BLaER1 treated with 17β-estradiol and CSF1 and Interleukin-3, amounts not matched to agents 10 nM and 100 nM (cell line): ENCODE data around the gene TP53I3.
"Not testable (repeated sequence)": the region's sequence is repeated elsewhere in the genome, so short reads cannot be mapped to it uniquely, and the experiment has no call there.

Experiments
- H3K27ac ChIP-seq, 11 experiments: shearing (Covaris generic); formaldehyde crosslinking; 2 replicates each; pipeline ENCODE4 v1.8.1; 2022
- H3K27me3 ChIP-seq, 11 experiments: shearing (Covaris generic); formaldehyde crosslinking; 2 replicates each; pipeline ENCODE4 v1.8.1; 2022
- H3K36me3 ChIP-seq, 11 experiments: shearing (Covaris generic); formaldehyde crosslinking; 2 replicates each; pipeline ENCODE4 v1.8.1; 2022
- H3K4me1 ChIP-seq, 10 experiments: shearing (Covaris generic); formaldehyde crosslinking; 2 replicates each; pipeline ENCODE4 v1.8.1; 2022
- H3K4me2 ChIP-seq, 11 experiments: shearing (Covaris generic); formaldehyde crosslinking; 2 replicates each; pipeline ENCODE4 v1.8.1; 2022
- H3K4me3 ChIP-seq, 10 experiments: shearing (Covaris generic); formaldehyde crosslinking; 2 replicates each; pipeline ENCODE4 v1.8.1; 2022
- H3K9ac ChIP-seq, 11 experiments: shearing (Covaris generic); formaldehyde crosslinking; 2 replicates each; pipeline ENCODE4 v1.8.1; 2022
- H3K9me3 ChIP-seq, 11 experiments: shearing (Covaris generic); formaldehyde crosslinking; replicated peaks in 1 of 11; 2 replicates each; pipeline ENCODE4 v1.8.1; 2022
- H4K20me1 ChIP-seq, 11 experiments: shearing (Covaris generic); formaldehyde crosslinking; 2 replicates each; pipeline ENCODE4 v1.8.1; 2022
- Cebpa-rat ChIP-seq, 11 experiments: shearing (Covaris generic); IDR thresholded peaks; 2 replicates each; pipeline ENCODE4 v1.8.1; 2022

Gene TP53I3

GRCh38 chr2:24104906-24105305 is 20.3 kb upstream of the TP53I3 start:
- Histone ChIP-seq H3K9me3 (peaks cover 37 to 61% (median 48%) of the 10 kb centered on the region in 11 experiments), H3K4me1 (peaks cover 0 to 9% (median 7%) of the 10 kb centered on the region in 10 experiments; a peak in 12 of 20 replicates), H3K4me2 (peak overlapping the region in 5 of 11 experiments; percentile 3 to 33 (median 23); a peak in 5 of 22 replicates), H3K27ac (no peak overlapping the region), H3K27me3 (no peaks in the 10 kb centered on the region), H4K20me1 (no peaks in the 10 kb centered on the region; a peak in 1 of 22 replicates), H3K9ac (no peak overlapping the region), H3K36me3 (peaks cover 4 to 47% (median 32%) of the 10 kb centered on the region in 11 experiments; a peak in 18 of 22 replicates), H3K4me3 (no peak overlapping the region)
- TF ChIP-seq Cebpa-rat (IDR thresholded peaks at IDR 0.05): no peak

DNA sequence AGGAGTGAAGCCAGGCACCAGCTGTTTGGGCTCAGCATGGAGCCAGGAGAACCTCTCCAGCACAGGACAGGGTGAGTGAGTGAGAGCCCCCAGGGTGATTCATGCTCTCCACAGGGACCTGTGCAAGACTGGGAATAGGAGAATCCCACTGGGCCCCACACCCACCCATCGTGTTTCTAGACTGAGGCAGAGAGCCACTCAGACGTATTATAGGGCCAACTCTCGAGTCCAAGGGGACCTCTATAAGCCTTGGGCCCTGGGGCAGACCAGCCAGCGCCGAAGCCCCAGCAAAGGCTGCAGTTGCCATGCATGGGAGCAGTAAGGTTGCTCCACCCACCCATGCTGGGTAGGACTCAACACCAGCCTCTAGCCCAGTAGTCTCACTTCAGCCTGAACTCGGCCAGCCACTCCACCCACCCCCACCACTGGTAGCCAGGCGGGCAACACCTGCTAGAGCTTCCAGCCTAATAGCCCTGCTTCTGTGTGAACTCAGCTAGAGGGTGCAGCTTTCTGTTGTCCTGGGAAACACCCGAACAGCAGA is 19.5 kb upstream of the TP53I3 start:
- H3K4me3 ChIP-seq: no peak overlapping the region
- no peak for TF ChIP-seq Cebpa-rat (IDR thresholded peaks at IDR 0.05)
- H4K20me1 ChIP-seq: no peaks in the 10 kb centered on the region; a peak in 1 of 22 replicates
- H3K9me3 ChIP-seq: peaks cover 30 to 58% (median 47%) of the 10 kb centered on the region in 11 experiments
- H3K27ac ChIP-seq: no peak overlapping the region
- H3K9ac ChIP-seq: no peak overlapping the region
- H3K4me1 ChIP-seq: peaks cover 0 to 9% (median 7%) of the 10 kb centered on the region in 10 experiments; a peak in 12 of 20 replicates
- H3K27me3 ChIP-seq: no peaks in the 10 kb centered on the region
- H3K36me3 ChIP-seq: peaks cover 4 to 47% (median 32%) of the 10 kb centered on the region in 11 experiments; a peak in 18 of 22 replicates
- H3K4me2 ChIP-seq: peak overlapping the region in 5 of 11 experiments; percentile 3 to 33 (median 23); a peak in 4 of 22 replicates

DNA sequence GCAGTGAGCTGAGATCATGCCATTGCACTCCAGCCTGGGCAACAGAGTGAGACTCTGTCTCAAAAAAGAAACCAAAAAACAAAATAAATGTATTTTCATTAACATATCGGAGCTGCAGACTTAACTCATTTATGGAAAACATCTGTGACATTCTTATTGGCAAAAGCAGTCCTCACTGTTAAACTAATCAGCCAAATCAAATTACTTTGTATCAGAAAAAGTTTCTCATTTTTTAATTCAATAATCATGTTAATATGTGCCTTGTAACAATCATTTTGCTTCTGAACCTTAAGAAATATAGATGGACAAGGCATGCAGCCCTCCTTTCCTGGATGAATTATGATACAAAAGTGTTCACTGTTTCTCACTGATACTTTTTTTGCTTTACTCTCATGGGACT is 18.0 kb upstream of the TP53I3 start:
- H3K4me2 ChIP-seq: no peak overlapping the region
- H3K36me3 ChIP-seq: peaks cover 4 to 47% (median 32%) of the 10 kb centered on the region in 11 experiments; a peak in 18 of 22 replicates
- no peaks in the 10 kb centered on the region; a peak in 1 of 22 replicates for H4K20me1 ChIP-seq
- TF ChIP-seq Cebpa-rat (IDR thresholded peaks at IDR 0.05): no peak
- H3K9me3 ChIP-seq: peaks cover 20 to 48% (median 35%) of the 10 kb centered on the region in 11 experiments
- no peak overlapping the region for H3K9ac ChIP-seq
- peaks cover 0 to 9% (median 7%) of the 10 kb centered on the region in 10 experiments; a peak in 12 of 20 replicates for H3K4me1 ChIP-seq
- H3K27ac ChIP-seq: no peak overlapping the region
- no peaks in the 10 kb centered on the region for H3K27me3 ChIP-seq
- H3K4me3 ChIP-seq: no peak overlapping the region

GRCh38 chr2:24101992-24102391 is 17.4 kb upstream of the TP53I3 start:
- TF ChIP-seq Cebpa-rat (IDR thresholded peaks at IDR 0.05): no peak
- Histone ChIP-seq H3K4me1 (peaks cover 0 to 9% (median 7%) of the 10 kb centered on the region in 10 experiments; a peak in 12 of 20 replicates), H4K20me1 (no peaks in the 10 kb centered on the region; a peak in 1 of 22 replicates), H3K27me3 (no peaks in the 10 kb centered on the region), H3K36me3 (peaks cover 4 to 47% (median 32%) of the 10 kb centered on the region in 11 experiments; a peak in 18 of 22 replicates), H3K9me3 (peaks cover 14 to 42% (median 32%) of the 10 kb centered on the region in 11 experiments), H3K9ac (no peak overlapping the region), H3K4me3 (no peak overlapping the region), H3K27ac (no peak overlapping the region), H3K4me2 (no peak overlapping the region)

DNA sequence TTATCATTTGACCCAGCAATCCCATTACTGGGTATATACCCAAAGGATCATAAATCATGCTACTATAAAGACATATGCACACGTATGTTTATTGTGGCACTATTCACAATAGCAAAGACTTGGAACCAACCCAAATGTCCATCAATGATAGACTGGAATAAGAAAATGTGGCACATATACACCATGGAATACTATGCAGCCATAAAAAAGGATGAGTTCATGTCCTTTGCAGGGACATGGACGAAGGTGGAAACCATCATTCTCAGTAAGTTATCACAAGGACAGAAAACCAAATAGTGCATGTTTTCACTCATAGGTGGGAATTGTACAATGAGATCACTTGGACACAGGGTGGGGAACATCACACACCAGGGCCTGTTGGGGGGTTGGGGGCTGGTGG is 16.1 kb upstream of the TP53I3 start:
- H3K27me3 ChIP-seq, H3K4me2 ChIP-seq, H3K9ac ChIP-seq, H3K4me1 ChIP-seq, H3K27ac ChIP-seq, H4K20me1 ChIP-seq, H3K4me3 ChIP-seq: not testable (repeated sequence)
- Histone ChIP-seq H3K9me3 (peaks cover 2 to 35% (median 23%) of the 10 kb centered on the region in 11 experiments; a peak in 19 of 22 replicates), H3K36me3 (peaks cover 11 to 53% (median 38%) of the 10 kb centered on the region in 11 experiments; a peak in 21 of 22 replicates)

GRCh38 chr2:24095171-24095677 is 10.6 kb upstream of the TP53I3 start:
- not testable (repeated sequence) for H3K9ac ChIP-seq, H4K20me1 ChIP-seq, H3K4me1 ChIP-seq, H3K27ac ChIP-seq, H3K4me2 ChIP-seq, H3K4me3 ChIP-seq, H3K27me3 ChIP-seq
- peaks cover 0 to 18% (median 12%) of the 10 kb centered on the region in 11 experiments; a peak in 9 of 22 replicates for H3K9me3 ChIP-seq
- H3K36me3 ChIP-seq: peaks cover 23 to 66% (median 34%) of the 10 kb centered on the region in 11 experiments; a peak in 21 of 22 replicates

GRCh38 chr2:24093270-24093669 is 8.6 kb upstream of the TP53I3 start:
- H3K9ac ChIP-seq, H3K4me2 ChIP-seq, H4K20me1 ChIP-seq, H3K4me1 ChIP-seq, H3K4me3 ChIP-seq, H3K27me3 ChIP-seq, H3K27ac ChIP-seq: not testable (repeated sequence)
- Histone ChIP-seq H3K36me3 (peaks cover 32 to 86% (median 49%) of the 10 kb centered on the region in 11 experiments; a peak in 21 of 22 replicates), H3K9me3 (peaks cover 0 to 15% (median 10%) of the 10 kb centered on the region in 11 experiments; a peak in 9 of 22 replicates)

DNA sequence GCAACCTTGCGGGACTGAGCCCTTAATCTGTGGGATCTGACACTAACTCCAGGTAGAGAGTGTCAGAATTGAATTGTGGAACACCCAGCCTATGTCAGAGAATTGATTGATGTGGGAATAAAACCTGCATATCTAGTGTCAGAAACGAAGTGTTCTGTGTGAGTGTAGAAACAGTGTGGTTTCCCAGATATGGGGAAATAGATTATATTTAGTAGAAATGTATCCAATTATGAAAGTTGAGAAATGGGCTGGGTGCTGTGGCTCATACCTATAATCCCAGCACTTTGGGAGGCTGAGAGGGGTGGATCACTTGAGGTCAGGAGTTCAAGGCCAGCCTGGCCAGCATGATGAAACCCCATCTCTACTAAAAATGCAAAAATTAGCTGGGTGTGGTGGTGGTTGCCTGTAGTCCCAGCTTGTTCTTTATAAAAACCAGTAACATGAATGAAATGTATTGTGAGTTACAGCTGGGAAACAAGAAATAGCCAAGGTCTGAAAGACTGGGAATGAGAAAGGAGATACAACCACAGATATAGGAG is 4.3 kb upstream of the TP53I3 start:
- H4K20me1 ChIP-seq: no peaks in the 10 kb centered on the region
- no peaks in the 10 kb centered on the region for H3K27me3 ChIP-seq
- no peak overlapping the region for H3K4me3 ChIP-seq
- TF ChIP-seq Cebpa-rat (IDR thresholded peaks at IDR 0.05): no peak
- no peak overlapping the region for H3K9ac ChIP-seq
- H3K9me3 ChIP-seq: peaks cover 0 to 4% (median 0%) of the 10 kb centered on the region in 11 experiments; a peak in 2 of 22 replicates
- H3K4me1 ChIP-seq: peaks cover 8 to 11% (median 9%) of the 10 kb centered on the region in 10 experiments
- no peak overlapping the region for H3K27ac ChIP-seq
- peaks cover 11 to 72% (median 35%) of the 10 kb centered on the region in 11 experiments; a peak in 17 of 22 replicates for H3K36me3 ChIP-seq
- H3K4me2 ChIP-seq: no peak overlapping the region

GRCh38 chr2:24087032-24087431 is 2.4 kb upstream of the TP53I3 start:
- Histone ChIP-seq H4K20me1 (no peaks in the 10 kb centered on the region), H3K4me2 (no peak overlapping the region), H3K9ac (no peak overlapping the region), H3K36me3 (peaks cover 10 to 64% (median 38%) of the 10 kb centered on the region in 11 experiments; a peak in 18 of 22 replicates), H3K4me1 (peaks cover 14 to 26% (median 21%) of the 10 kb centered on the region in 10 experiments), H3K4me3 (no peak overlapping the region), H3K27me3 (no peaks in the 10 kb centered on the region), H3K9me3 (peaks cover 0 to 4% (median 0%) of the 10 kb centered on the region in 11 experiments; a peak in 1 of 22 replicates), H3K27ac (no peak overlapping the region)
- no peak for TF ChIP-seq Cebpa-rat (IDR thresholded peaks at IDR 0.05)
